WTC11 (cell line): ENCODE results near the gene ATM. TPM values are rescaled to one million over a fixed set of nuclear protein-coding genes. Genes with fewer than 3 reads are reported as not detected.

Source experiments
- ESRRA ChIP-seq: sonication (generic); formaldehyde crosslinking; IDR thresholded peaks from 2 replicates; pipeline ENCODE4 v1.8.1; 2022; ENCODE audit warnings: mild to moderate bottlenecking, missing genetic modification reagents, borderline replicate concordance
- ETV6 ChIP-seq: sonication (generic); formaldehyde crosslinking; IDR thresholded peaks from 2 replicates; pipeline ENCODE4 v1.8.1; 2022; ENCODE audit warnings: mild to moderate bottlenecking, missing genetic modification reagents
- GABPB1 ChIP-seq: sonication (generic); formaldehyde crosslinking; IDR thresholded peaks from 2 replicates; pipeline ENCODE4 v1.8.1; 2023; ENCODE audit warnings: mild to moderate bottlenecking, missing genetic modification reagents
- GRHL2 ChIP-seq: fragments of 250-450 bp; sonication (Bioruptor Pico); IDR thresholded peaks from 2 replicates; pipeline ENCODE4 v1.8.0; 2022; ENCODE audit warnings: mild to moderate bottlenecking, moderate library complexity; ENCODE audit not compliant: insufficient replicate concordance, severe bottlenecking
- GTF2I ChIP-seq: fragments of 250-450 bp; sonication (Bioruptor Pico); conservative IDR thresholded peaks from 2 replicates; pipeline ENCODE4 v1.4.0; 2021; ENCODE audit warnings: mild to moderate bottlenecking
- JUN ChIP-seq: sonication (generic); formaldehyde crosslinking; IDR thresholded peaks from 2 replicates; pipeline ENCODE4 v1.8.0; 2023; ENCODE audit warnings: mild to moderate bottlenecking, missing genetic modification reagents
- NR1H2 ChIP-seq: sonication (generic); formaldehyde crosslinking; IDR thresholded peaks from 2 replicates; pipeline ENCODE4 v1.9.0; 2021; ENCODE audit warnings: mild to moderate bottlenecking, moderate library complexity, missing genetic modification reagents
- NR3C1 ChIP-seq: sonication (generic); formaldehyde crosslinking; conservative IDR thresholded peaks from 2 replicates; pipeline ENCODE4 v1.8.1; 2023; ENCODE audit warnings: low read depth, mild to moderate bottlenecking, missing genetic modification reagents
- RORB ChIP-seq: fragments of 250-450 bp; sonication (Bioruptor Pico); IDR thresholded peaks from 2 replicates; pipeline ENCODE4 v1.9.0; 2021; ENCODE audit warnings: mild to moderate bottlenecking
- SMAD4 ChIP-seq: sonication (generic); formaldehyde crosslinking; IDR thresholded peaks from 2 replicates; pipeline ENCODE4 v1.8.0; 2022; ENCODE audit warnings: mild to moderate bottlenecking, missing genetic modification reagents
- SP1 ChIP-seq: sonication (generic); formaldehyde crosslinking; conservative IDR thresholded peaks from 2 replicates; pipeline ENCODE4 v1.8.1; 2022; ENCODE audit warnings: missing genetic modification reagents
- TCF7 ChIP-seq: sonication (generic); formaldehyde crosslinking; IDR thresholded peaks from 2 replicates; pipeline ENCODE4 v1.8.0; 2022; ENCODE audit warnings: mild to moderate bottlenecking, low read depth, missing genetic modification reagents, moderate library complexity
- ZNF396 ChIP-seq: fragments of 250-450 bp; sonication (Bioruptor Pico); IDR thresholded peaks from 2 replicates; pipeline ENCODE4 v1.8.0; 2021; ENCODE audit warnings: mild to moderate bottlenecking, moderate library complexity, borderline replicate concordance
- ZNF416 ChIP-seq: fragments of 250-450 bp; sonication (Bioruptor Pico); IDR thresholded peaks from 2 replicates; pipeline ENCODE4 v1.9.0; 2021; ENCODE audit warnings: mild to moderate bottlenecking, inconsistent platforms
- total RNA-seq: library from RNA; stranded (reverse); gene quantifications from 3 replicates; pipeline ENCODE4 v1.2.3, GENCODE V29; 2021
- TF ChIP-seq, protein P1 (sequence below): fragments of 250-450 bp; sonication (Bioruptor Pico); IDR thresholded peaks from 2 replicates; pipeline ENCODE4 v1.9.0; 2021; ENCODE audit warnings: moderate library complexity, mild to moderate bottlenecking, inconsistent platforms, borderline replicate concordance
- TF ChIP-seq, protein P2 (sequence below): sonication (generic); formaldehyde crosslinking; IDR thresholded peaks from 2 replicates; pipeline ENCODE4 v1.8.1; 2022; ENCODE audit warnings: low read depth, missing genetic modification reagents, borderline replicate concordance
- TF ChIP-seq, protein P3 (sequence below): fragments of 250-450 bp; sonication (Bioruptor Pico); IDR thresholded peaks from 2 replicates; pipeline ENCODE4 v1.9.0; 2021; ENCODE audit warnings: mild to moderate bottlenecking
- TF ChIP-seq, protein P4 (sequence below): sonication (generic); formaldehyde crosslinking; IDR thresholded peaks from 2 replicates; pipeline ENCODE4 v1.8.1; 2022; ENCODE audit warnings: mild to moderate bottlenecking, missing genetic modification reagents, moderate library complexity, borderline replicate concordance
- TF ChIP-seq, protein P5 (sequence below): sonication (generic); formaldehyde crosslinking; IDR thresholded peaks from 2 replicates; pipeline ENCODE4 v1.8.0; 2022; ENCODE audit warnings: mild to moderate bottlenecking, missing genetic modification reagents
- TF ChIP-seq, protein P6 (sequence below): sonication (generic); formaldehyde crosslinking; IDR thresholded peaks from 2 replicates; pipeline ENCODE4 v1.8.1; 2022; ENCODE audit warnings: missing genetic modification reagents, borderline replicate concordance
- TF ChIP-seq, protein P7 (sequence below): fragments of 250-450 bp; sonication (Bioruptor Pico); conservative IDR thresholded peaks from 2 replicates; pipeline ENCODE4 v1.9.0; 2021; ENCODE audit warnings: mild to moderate bottlenecking
- TF ChIP-seq, protein P8 (sequence below): sonication (generic); formaldehyde crosslinking; IDR thresholded peaks from 2 replicates; pipeline ENCODE4 v1.8.0; 2022; ENCODE audit warnings: mild to moderate bottlenecking, missing genetic modification reagents
- TF ChIP-seq, protein P9 (sequence below): sonication (generic); formaldehyde crosslinking; IDR thresholded peaks from 2 replicates; pipeline ENCODE4 v1.8.1; 2022; ENCODE audit warnings: low read depth, mild to moderate bottlenecking, moderate library complexity, missing genetic modification reagents, borderline replicate concordance

ATM gene
- total RNA-seq, 1 experiment from 2014 or later: 49.5 TPM

DNA sequence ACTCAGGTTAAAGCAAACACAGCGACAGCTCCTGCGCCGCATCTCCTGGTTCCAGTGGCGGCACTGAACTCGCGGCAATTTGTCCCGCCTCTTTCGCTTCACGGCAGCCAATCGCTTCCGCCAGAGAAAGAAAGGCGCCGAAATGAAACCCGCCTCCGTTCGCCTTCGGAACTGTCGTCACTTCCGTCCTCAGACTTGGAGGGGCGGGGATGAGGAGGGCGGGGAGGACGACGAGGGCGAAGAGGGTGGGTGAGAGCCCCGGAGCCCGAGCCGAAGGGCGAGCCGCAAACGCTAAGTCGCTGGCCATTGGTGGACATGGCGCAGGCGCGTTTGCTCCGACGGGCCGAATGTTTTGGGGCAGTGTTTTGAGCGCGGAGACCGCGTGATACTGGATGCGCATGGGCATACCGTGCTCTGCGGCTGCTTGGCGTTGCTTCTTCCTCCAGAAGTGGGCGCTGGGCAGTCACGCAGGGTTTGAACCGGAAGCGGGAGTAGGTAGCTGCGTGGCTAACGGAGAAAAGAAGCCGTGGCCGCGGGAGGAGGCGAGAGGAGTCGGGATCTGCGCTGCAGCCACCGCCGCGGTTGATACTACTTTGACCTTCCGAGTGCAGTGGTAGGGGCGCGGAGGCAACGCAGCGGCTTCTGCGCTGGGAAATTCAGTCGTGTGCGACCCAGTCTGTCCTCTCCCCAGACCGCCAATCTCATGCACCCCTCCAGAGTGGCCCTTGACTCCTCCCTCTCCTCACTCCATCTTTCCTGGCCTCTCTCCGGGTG is at the start of gene ATM, which contains the start of gene NPAT (continued):
- TF ChIP-seq, protein P1, sequence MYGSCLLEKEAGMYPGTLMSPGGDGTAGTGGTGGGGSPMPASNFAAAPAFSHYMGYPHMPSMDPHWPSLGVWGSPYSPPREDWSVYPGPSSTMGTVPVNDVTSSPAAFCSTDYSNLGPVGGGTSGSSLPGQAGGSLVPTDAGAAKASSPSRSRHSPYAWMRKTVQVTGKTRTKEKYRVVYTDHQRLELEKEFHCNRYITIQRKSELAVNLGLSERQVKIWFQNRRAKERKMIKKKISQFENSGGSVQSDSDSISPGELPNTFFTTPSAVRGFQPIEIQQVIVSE (CRISPR knock-in tag): no peak
- TF ChIP-seq NR1H2 (CRISPR knock-in tag): no peak
- TF ChIP-seq ZNF416 (CRISPR knock-in tag): peak; percentile 41; the same call in 1 of the 2 replicates
- TF ChIP-seq, protein P2, sequence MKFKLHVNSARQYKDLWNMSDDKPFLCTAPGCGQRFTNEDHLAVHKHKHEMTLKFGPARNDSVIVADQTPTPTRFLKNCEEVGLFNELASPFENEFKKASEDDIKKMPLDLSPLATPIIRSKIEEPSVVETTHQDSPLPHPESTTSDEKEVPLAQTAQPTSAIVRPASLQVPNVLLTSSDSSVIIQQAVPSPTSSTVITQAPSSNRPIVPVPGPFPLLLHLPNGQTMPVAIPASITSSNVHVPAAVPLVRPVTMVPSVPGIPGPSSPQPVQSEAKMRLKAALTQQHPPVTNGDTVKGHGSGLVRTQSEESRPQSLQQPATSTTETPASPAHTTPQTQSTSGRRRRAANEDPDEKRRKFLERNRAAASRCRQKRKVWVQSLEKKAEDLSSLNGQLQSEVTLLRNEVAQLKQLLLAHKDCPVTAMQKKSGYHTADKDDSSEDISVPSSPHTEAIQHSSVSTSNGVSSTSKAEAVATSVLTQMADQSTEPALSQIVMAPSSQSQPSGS: no peak
- TF ChIP-seq RORB (CRISPR knock-in tag): no peak
- TF ChIP-seq SP1 (CRISPR knock-in tag): peak; percentile 84
- TF ChIP-seq, protein P3, sequence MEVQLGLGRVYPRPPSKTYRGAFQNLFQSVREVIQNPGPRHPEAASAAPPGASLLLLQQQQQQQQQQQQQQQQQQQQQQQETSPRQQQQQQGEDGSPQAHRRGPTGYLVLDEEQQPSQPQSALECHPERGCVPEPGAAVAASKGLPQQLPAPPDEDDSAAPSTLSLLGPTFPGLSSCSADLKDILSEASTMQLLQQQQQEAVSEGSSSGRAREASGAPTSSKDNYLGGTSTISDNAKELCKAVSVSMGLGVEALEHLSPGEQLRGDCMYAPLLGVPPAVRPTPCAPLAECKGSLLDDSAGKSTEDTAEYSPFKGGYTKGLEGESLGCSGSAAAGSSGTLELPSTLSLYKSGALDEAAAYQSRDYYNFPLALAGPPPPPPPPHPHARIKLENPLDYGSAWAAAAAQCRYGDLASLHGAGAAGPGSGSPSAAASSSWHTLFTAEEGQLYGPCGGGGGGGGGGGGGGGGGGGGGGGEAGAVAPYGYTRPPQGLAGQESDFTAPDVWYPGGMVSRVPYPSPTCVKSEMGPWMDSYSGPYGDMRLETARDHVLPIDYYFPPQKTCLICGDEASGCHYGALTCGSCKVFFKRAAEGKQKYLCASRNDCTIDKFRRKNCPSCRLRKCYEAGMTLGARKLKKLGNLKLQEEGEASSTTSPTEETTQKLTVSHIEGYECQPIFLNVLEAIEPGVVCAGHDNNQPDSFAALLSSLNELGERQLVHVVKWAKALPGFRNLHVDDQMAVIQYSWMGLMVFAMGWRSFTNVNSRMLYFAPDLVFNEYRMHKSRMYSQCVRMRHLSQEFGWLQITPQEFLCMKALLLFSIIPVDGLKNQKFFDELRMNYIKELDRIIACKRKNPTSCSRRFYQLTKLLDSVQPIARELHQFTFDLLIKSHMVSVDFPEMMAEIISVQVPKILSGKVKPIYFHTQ (CRISPR knock-in tag): no peak
- no peak for TF ChIP-seq NR3C1 (CRISPR knock-in tag)
- no peak; the same call in none of the 2 replicates for TF ChIP-seq ETV6 (CRISPR knock-in tag)
- TF ChIP-seq, protein P4, sequence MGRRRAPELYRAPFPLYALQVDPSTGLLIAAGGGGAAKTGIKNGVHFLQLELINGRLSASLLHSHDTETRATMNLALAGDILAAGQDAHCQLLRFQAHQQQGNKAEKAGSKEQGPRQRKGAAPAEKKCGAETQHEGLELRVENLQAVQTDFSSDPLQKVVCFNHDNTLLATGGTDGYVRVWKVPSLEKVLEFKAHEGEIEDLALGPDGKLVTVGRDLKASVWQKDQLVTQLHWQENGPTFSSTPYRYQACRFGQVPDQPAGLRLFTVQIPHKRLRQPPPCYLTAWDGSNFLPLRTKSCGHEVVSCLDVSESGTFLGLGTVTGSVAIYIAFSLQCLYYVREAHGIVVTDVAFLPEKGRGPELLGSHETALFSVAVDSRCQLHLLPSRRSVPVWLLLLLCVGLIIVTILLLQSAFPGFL (CRISPR knock-in tag): no peak
- TF ChIP-seq, protein P5, sequence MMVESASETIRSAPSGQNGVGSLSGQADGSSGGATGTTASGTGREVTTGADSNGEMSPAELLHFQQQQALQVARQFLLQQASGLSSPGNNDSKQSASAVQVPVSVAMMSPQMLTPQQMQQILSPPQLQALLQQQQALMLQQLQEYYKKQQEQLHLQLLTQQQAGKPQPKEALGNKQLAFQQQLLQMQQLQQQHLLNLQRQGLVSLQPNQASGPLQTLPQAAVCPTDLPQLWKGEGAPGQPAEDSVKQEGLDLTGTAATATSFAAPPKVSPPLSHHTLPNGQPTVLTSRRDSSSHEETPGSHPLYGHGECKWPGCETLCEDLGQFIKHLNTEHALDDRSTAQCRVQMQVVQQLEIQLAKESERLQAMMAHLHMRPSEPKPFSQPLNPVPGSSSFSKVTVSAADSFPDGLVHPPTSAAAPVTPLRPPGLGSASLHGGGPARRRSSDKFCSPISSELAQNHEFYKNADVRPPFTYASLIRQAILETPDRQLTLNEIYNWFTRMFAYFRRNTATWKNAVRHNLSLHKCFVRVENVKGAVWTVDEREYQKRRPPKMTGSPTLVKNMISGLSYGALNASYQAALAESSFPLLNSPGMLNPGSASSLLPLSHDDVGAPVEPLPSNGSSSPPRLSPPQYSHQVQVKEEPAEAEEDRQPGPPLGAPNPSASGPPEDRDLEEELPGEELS (CRISPR knock-in tag): 0 out of 2 replicates have a peak, but pooled peaks have one; percentile 15
- TF ChIP-seq GRHL2 (CRISPR knock-in tag): no peak
- no peak for TF ChIP-seq JUN (CRISPR knock-in tag)
- TF ChIP-seq, protein P6, sequence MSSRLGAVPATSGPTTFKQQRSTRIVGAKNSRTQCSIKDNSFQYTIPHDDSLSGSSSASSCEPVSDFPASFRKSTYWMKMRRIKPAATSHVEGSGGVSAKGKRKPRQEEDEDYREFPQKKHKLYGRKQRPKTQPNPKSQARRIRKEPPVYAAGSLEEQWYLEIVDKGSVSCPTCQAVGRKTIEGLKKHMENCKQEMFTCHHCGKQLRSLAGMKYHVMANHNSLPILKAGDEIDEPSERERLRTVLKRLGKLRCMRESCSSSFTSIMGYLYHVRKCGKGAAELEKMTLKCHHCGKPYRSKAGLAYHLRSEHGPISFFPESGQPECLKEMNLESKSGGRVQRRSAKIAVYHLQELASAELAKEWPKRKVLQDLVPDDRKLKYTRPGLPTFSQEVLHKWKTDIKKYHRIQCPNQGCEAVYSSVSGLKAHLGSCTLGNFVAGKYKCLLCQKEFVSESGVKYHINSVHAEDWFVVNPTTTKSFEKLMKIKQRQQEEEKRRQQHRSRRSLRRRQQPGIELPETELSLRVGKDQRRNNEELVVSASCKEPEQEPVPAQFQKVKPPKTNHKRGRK (CRISPR knock-in tag): no peak
- no peak for TF ChIP-seq SMAD4
- TF ChIP-seq ZNF396 (CRISPR knock-in tag): no peak
- TF ChIP-seq, protein P7, sequence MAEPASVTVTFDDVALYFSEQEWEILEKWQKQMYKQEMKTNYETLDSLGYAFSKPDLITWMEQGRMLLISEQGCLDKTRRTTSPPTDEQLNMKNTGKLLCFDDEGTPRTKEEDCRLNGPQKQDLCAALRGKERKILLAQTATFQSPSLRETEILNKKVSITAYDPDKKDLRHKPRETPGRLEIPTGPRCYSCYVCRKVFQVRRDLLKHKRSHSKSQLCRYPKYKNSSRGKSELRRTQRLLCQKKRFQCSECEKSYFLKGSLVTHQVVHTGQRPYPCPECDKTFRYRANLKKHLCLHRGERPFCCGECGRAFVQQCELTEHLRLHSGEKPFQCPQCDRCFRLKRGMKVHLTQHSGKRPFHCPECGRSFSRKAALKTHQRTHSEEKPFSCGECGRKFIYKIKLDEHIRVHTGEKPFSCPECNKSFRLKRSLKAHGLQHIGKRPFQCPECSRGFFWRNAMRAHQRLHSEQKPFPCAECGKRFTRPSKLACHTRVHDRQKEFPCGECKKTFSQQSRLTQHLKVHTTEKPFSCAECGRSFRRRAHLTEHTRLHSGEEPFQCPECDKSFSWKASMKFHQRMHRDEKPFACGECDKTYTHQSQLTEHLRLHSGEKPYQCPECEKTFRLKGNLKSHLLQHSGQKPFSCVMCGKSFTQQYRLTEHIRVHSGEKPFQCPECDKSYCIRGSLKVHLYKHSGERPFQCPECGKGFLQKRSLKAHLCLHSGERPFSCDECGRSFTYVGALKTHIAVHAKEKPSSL (CRISPR knock-in tag): no peak
- TF ChIP-seq TCF7: no peak
- peak; percentile 37; the same call in 1 of the 2 replicates for TF ChIP-seq GABPB1 (CRISPR knock-in tag)
- TF ChIP-seq ESRRA (CRISPR knock-in tag): no peak
- TF ChIP-seq GTF2I (CRISPR knock-in tag): no peak
- TF ChIP-seq, protein P8, sequence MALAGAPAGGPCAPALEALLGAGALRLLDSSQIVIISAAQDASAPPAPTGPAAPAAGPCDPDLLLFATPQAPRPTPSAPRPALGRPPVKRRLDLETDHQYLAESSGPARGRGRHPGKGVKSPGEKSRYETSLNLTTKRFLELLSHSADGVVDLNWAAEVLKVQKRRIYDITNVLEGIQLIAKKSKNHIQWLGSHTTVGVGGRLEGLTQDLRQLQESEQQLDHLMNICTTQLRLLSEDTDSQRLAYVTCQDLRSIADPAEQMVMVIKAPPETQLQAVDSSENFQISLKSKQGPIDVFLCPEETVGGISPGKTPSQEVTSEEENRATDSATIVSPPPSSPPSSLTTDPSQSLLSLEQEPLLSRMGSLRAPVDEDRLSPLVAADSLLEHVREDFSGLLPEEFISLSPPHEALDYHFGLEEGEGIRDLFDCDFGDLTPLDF: no peak
- TF ChIP-seq, protein P9, sequence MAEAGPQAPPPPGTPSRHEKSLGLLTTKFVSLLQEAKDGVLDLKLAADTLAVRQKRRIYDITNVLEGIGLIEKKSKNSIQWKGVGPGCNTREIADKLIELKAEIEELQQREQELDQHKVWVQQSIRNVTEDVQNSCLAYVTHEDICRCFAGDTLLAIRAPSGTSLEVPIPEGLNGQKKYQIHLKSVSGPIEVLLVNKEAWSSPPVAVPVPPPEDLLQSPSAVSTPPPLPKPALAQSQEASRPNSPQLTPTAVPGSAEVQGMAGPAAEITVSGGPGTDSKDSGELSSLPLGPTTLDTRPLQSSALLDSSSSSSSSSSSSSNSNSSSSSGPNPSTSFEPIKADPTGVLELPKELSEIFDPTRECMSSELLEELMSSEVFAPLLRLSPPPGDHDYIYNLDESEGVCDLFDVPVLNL (CRISPR knock-in tag): no peak
